Fibroblast of lung (primary cell): ENCODE results near the gene UTF1. TPM values are rescaled to one million over a fixed set of nuclear protein-coding genes. Genes with fewer than 3 reads are reported as not detected.

Experiments used
- DNase-seq, 2 donors: peaks; one replicate each; pipeline versions ENCODE4 v3.0.0 to v3.0.0-alpha.2; 2010; ENCODE audit warnings: low read depth in 2 of 2
- H2AFZ ChIP-seq: 2 replicates; pipeline ENCODE4 v1.5.1; 2012; ENCODE audit warnings: low read length, control low read depth, inconsistent platforms
- H3K27ac ChIP-seq: 2 replicates; pipeline ENCODE4 v1.5.1; 2011; ENCODE audit warnings: low read length, control low read depth; ENCODE audit not compliant: insufficient read depth
- H3K27me3 ChIP-seq: 2 replicates; pipeline ENCODE4 v1.5.1; 2011; ENCODE audit warnings: mild to moderate bottlenecking, low read length; ENCODE audit not compliant: control insufficient read depth, insufficient read depth
- H3K36me3 ChIP-seq: 2 replicates; pipeline ENCODE4 v1.5.1; 2011; ENCODE audit warnings: low read length; ENCODE audit not compliant: control insufficient read depth, insufficient read depth
- H3K4me1 ChIP-seq: 2 replicates; pipeline ENCODE4 v1.5.1; 2011; ENCODE audit warnings: low read length; ENCODE audit not compliant: control insufficient read depth, insufficient read depth; ENCODE audit errors: extremely low read depth
- H3K4me2 ChIP-seq: 2 replicates; pipeline ENCODE4 v1.5.1; 2011; ENCODE audit warnings: low read length, control low read depth; ENCODE audit not compliant: insufficient read depth; ENCODE audit errors: extremely low read depth
- H3K4me3 ChIP-seq, 4 experiments: fragments of 200-600 bp in 1 of 4; sonication (generic) in 1 of 4; replicated peaks in 1 of 4; 2 replicates each; pipeline ENCODE4 v1.5.1; 2011 to 2016; ENCODE audit warnings: low read length in 4 of 4, low read depth in 3 of 4, mild to moderate bottlenecking in 3 of 4, control low read depth in 2 of 4, inconsistent platforms in 1 of 4, mixed read lengths in 1 of 4; ENCODE audit not compliant: insufficient read depth in 1 of 4; ENCODE audit errors: control extremely low read depth in 1 of 4
- H3K79me2 ChIP-seq: 2 replicates; pipeline ENCODE4 v1.5.1; 2012; ENCODE audit warnings: mild to moderate bottlenecking, low read length, inconsistent platforms; ENCODE audit not compliant: control insufficient read depth, insufficient read depth
- H3K9ac ChIP-seq: 2 replicates; pipeline ENCODE4 v1.5.1; 2011; ENCODE audit warnings: mild to moderate bottlenecking, low read length, control low read depth; ENCODE audit not compliant: insufficient read depth
- H3K9me3 ChIP-seq: 2 replicates; pipeline ENCODE4 v1.5.1; 2012; ENCODE audit warnings: low read depth, low read length; ENCODE audit not compliant: control insufficient read depth, insufficient read depth
- H4K20me1 ChIP-seq: 2 replicates; pipeline ENCODE4 v1.5.1; 2011; ENCODE audit warnings: low read length; ENCODE audit not compliant: control insufficient read depth, insufficient read depth; ENCODE audit errors: extremely low read depth
- EZH2 ChIP-seq: IDR thresholded peaks from 2 replicates; pipeline ENCODE4 v1.5.1; 2012; ENCODE audit warnings: low read length, control low read depth, mild to moderate bottlenecking; ENCODE audit errors: missing control alignments
- polyA minus RNA-seq: library from RNA; depleted of rRNA, polyadenylated mRNA; stranded (reverse); fragments of >200 nt; gene quantifications from 2 replicates; pipeline ENCODE4 v1.2.3, GENCODE V29; 2011; ENCODE audit warnings: low replicate concordance
- polyA plus RNA-seq, 2 donors: library from polyadenylated mRNA; depleted of rRNA in 1 of 2; stranded (reverse) in 1 of 2; unstranded in 1 of 2; fragments of >200 nt; gene quantifications; 2 replicates each; pipeline ENCODE4 v1.2.1, GENCODE V29; 2011 to 2012; ENCODE audit warnings: missing spikeins in 1 of 2
- total RNA-seq: library from RNA; depleted of rRNA; stranded (reverse); fragments of >200 nt; gene quantifications from 2 replicates; pipeline ENCODE4 v1.2.1, GENCODE V29; 2014
- TF ChIP-seq, protein P1 (sequence below), 2 donors: IDR thresholded peaks in 1 of 2; conservative IDR thresholded peaks in 1 of 2; 1 replicate in 1 of 2; 2 replicates in 1 of 2; pipeline ENCODE4 v1.5.1; 2011 to 2012; ENCODE audit warnings: low read length in 2 of 2, control low read depth in 1 of 2, inconsistent platforms in 1 of 2, low read depth in 1 of 2, mild to moderate bottlenecking in 1 of 2

The UTF1 gene, protein sequence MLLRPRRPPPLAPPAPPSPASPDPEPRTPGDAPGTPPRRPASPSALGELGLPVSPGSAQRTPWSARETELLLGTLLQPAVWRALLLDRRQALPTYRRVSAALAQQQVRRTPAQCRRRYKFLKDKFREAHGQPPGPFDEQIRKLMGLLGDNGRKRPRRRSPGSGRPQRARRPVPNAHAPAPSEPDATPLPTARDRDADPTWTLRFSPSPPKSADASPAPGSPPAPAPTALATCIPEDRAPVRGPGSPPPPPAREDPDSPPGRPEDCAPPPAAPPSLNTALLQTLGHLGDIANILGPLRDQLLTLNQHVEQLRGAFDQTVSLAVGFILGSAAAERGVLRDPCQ
- total RNA-seq (not detected in 2 replicates), polyA plus RNA-seq (not detected in 2 replicates), polyA minus RNA-seq (not detected in 2 replicates)
- not detected in 2 replicates for polyA plus RNA-seq (2012)

DNA sequence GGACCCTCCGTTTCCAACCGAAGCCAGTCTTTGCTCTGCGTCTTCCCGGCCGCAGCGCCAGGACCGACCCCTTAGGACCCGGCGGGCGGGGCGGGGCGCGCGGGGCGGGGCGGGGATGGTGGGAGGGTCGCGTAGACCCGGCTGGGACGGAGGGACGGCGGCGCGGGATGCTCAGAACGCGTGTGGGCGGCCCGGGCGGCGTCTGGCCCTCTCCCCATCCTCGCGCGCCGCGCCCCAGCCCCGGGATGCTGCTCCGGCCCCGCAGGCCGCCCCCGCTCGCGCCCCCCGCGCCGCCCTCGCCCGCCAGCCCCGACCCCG is at the start of gene UTF1:
UTF1 (plus strand) TSS at position 174 of the 318 bp plus-strand sequence; CDS start at position 246, 72 bp downstream.
- H4K20me1 ChIP-seq: no peaks in the 10 kb centered on the region
- H3K79me2 ChIP-seq: no peaks in the 10 kb centered on the region
- H3K9me3 ChIP-seq: no peaks in the 10 kb centered on the region
- no peak within 1 kb of the TSS for H3K4me3 ChIP-seq
- no peak for DNase-seq
- no peak within 1 kb of the TSS for H3K27ac ChIP-seq
- TF ChIP-seq, protein P1, sequence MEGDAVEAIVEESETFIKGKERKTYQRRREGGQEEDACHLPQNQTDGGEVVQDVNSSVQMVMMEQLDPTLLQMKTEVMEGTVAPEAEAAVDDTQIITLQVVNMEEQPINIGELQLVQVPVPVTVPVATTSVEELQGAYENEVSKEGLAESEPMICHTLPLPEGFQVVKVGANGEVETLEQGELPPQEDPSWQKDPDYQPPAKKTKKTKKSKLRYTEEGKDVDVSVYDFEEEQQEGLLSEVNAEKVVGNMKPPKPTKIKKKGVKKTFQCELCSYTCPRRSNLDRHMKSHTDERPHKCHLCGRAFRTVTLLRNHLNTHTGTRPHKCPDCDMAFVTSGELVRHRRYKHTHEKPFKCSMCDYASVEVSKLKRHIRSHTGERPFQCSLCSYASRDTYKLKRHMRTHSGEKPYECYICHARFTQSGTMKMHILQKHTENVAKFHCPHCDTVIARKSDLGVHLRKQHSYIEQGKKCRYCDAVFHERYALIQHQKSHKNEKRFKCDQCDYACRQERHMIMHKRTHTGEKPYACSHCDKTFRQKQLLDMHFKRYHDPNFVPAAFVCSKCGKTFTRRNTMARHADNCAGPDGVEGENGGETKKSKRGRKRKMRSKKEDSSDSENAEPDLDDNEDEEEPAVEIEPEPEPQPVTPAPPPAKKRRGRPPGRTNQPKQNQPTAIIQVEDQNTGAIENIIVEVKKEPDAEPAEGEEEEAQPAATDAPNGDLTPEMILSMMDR (conservative IDR thresholded peaks at IDR 0.05 in 1 of 2, IDR thresholded peaks at IDR 0.05 in 1 of 2; ENCODE audit: low read depth in 1 of 2, low read length in 2 of 2): no peak
- TF ChIP-seq EZH2: no peak
- peaks cover 22% of the 10 kb centered on the region for H3K27me3 ChIP-seq
- no peaks in the 10 kb centered on the region for H3K36me3 ChIP-seq
- H3K4me2 ChIP-seq: no peak within 1 kb of the TSS
- H3K9ac ChIP-seq: no peak within 1 kb of the TSS
- H3K4me1 ChIP-seq: no peaks in the 10 kb centered on the region
- no peak within 1 kb of the TSS for H2AFZ ChIP-seq

DNA sequence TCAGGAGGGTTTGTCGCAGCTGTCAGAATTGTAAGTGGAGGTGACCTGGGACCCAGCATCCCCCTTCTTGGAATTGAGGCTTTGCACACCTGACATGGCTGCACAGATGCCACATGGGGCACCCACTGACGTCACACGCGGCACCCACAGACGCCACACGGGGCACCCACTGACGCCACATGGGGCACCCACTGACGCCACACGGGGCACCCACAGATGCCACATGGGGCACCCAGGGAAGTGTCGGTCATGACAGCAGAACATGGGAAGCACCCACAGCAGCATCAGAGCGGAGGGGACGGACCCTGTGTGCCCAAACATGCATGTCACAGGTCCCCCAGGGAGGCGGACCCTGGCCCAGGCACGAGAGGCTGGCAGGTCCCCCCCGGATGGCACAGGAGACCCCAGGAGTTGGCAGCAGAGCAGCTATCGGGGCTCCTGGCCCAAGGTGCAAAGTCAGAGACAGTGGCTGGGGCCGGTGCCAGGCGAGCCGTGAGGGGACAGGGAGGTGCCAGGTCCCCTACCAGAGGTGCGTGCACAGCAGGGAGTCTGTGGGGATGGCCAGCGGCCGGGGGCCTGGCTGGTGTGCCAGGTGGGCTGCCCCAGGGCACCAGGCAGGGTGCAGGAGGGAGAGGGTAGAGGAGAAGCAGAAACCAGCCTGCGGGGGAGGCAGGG is 48.9 kb upstream of the UTF1 start:
- peaks cover 14% of the 10 kb centered on the region for H3K9me3 ChIP-seq
- H3K27me3 ChIP-seq: no peaks in the 10 kb centered on the region
- H3K79me2 ChIP-seq: no peaks in the 10 kb centered on the region
- TF ChIP-seq, protein P1 (conservative IDR thresholded peaks at IDR 0.05 in 1 of 2, IDR thresholded peaks at IDR 0.05 in 1 of 2; ENCODE audit: low read depth in 1 of 2, low read length in 2 of 2): no peak
- no peak for TF ChIP-seq EZH2
- H3K4me2 ChIP-seq: no peak overlapping the region
- no peaks in the 10 kb centered on the region for H3K36me3 ChIP-seq
- no peak overlapping the region for H2AFZ ChIP-seq
- no peak overlapping the region for H3K27ac ChIP-seq
- H3K4me1 ChIP-seq: no peaks in the 10 kb centered on the region
- no peak overlapping the region for H3K4me3 ChIP-seq
- no peaks in the 10 kb centered on the region for H4K20me1 ChIP-seq
- DNase-seq: no peak
- no peak overlapping the region for H3K9ac ChIP-seq

DNA sequence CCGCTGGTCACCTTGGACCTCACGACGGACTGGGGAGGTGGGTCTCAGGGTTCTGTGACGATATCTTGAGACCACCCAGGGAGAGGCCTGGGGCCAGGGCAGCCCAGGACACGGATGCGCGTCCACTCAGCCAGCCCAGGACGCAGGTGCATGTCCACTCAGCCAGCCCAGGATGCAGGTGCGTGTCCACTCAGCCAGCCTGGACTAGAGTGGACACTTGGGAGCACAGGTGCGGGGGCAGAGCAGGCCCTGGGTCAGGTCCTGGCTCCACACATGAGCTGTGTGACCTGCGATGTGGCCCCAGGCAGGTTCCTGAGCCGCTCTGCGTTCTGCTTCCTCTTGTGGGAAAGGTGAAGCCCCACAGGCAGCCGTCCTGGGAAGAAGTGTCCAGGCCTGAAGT is 47.8 kb upstream of the UTF1 start:
- no peaks in the 10 kb centered on the region for H3K27me3 ChIP-seq
- no peak overlapping the region for H3K27ac ChIP-seq
- H3K79me2 ChIP-seq: no peaks in the 10 kb centered on the region
- no peak overlapping the region for H3K4me2 ChIP-seq
- H3K9ac ChIP-seq: no peak overlapping the region
- no peaks in the 10 kb centered on the region for H3K36me3 ChIP-seq
- H2AFZ ChIP-seq: no peak overlapping the region
- H3K9me3 ChIP-seq: peaks cover 11% of the 10 kb centered on the region
- no peak for DNase-seq
- no peaks in the 10 kb centered on the region for H4K20me1 ChIP-seq
- no peaks in the 10 kb centered on the region for H3K4me1 ChIP-seq
- TF ChIP-seq EZH2: no peak
- H3K4me3 ChIP-seq: no peak overlapping the region
